ENCODE data around the gene ATCAY.
"Not testable (repeated sequence)": the region's sequence is repeated elsewhere in the genome, so short reads cannot be mapped to it uniquely, and the experiment has no call there.

ATCAY gene

GRCh38 chr19:3949294-3949693 lies 68.8 kb downstream of the ATCAY start:
- TF ChIP-seq CTCF (IDR thresholded peaks at IDR 0.05; ENCODE audit: low read depth, low read length, missing control alignments), result no peak
- DNase-seq (ENCODE audit: low read depth), result no peak
- H3K4me3 ChIP-seq (ENCODE audit: low read depth, low read length), result no peak overlapping the region

- no peak for TF ChIP-seq CTCF (IDR thresholded peaks at IDR 0.05; ENCODE audit: low read depth, low read length, missing control alignments)
- no peak for DNase-seq (ENCODE audit: low read depth)
- H3K4me3 ChIP-seq (ENCODE audit: low read depth, low read length), result no peak overlapping the region
Observed at GRCh38 chr19:3949997-3950859, 69.7 kb downstream of the ATCAY start.

GRCh38 chr19:3950871-3951861 lies 70.7 kb downstream of the ATCAY start:
- no peak for TF ChIP-seq CTCF (IDR thresholded peaks at IDR 0.05; ENCODE audit: low read depth, low read length, missing control alignments)
- DNase-seq (ENCODE audit: low read depth), result no peak

GRCh38 chr19:3952755-3953276 lies 72.3 kb downstream of the ATCAY start:
- DNase-seq (ENCODE audit: low read depth); H3K4me3 ChIP-seq (ENCODE audit: low read depth, low read length): not testable (repeated sequence)

More at GRCh38 chr19:3950871-3951861, 70.7 kb downstream of the ATCAY start:
- H3K4me3 ChIP-seq (ENCODE audit: low read depth, low read length), result no peak overlapping the region

- no peak for DNase-seq (ENCODE audit: low read depth)
- H3K4me3 ChIP-seq (ENCODE audit: low read depth, low read length), result no peak overlapping the region
- no peak for TF ChIP-seq CTCF (IDR thresholded peaks at IDR 0.05; ENCODE audit: low read depth, low read length, missing control alignments)
Observed at GRCh38 chr19:3954107-3954506, 73.6 kb downstream of the ATCAY start.

- H3K4me3 ChIP-seq (ENCODE audit: low read depth, low read length); DNase-seq (ENCODE audit: low read depth): not testable (repeated sequence)
Observed at GRCh38 chr19:3955276-3955675, 74.8 kb downstream of the ATCAY start.

- no peak for TF ChIP-seq CTCF (IDR thresholded peaks at IDR 0.05; ENCODE audit: low read depth, low read length, missing control alignments)
- DNase-seq (ENCODE audit: low read depth), result no peak
Observed at GRCh38 chr19:3955688-3956087, 75.2 kb downstream of the ATCAY start.

More at GRCh38 chr19:3955688-3956087, 75.2 kb downstream of the ATCAY start:
- no peak overlapping the region for H3K4me3 ChIP-seq (ENCODE audit: low read depth, low read length)

Data from GM12864 (cell line).